WTC11 (cell line): ENCODE results near the gene COLGALT1.

Source experiments
- CTCF ChIP-seq: fragments of 200-600 bp; IDR thresholded peaks from 2 replicates; pipeline ENCODE4 v1.8.0; 2022; ENCODE audit warnings: antibody characterized with exemption
- FOXP4 ChIP-seq: sonication (generic); formaldehyde crosslinking; IDR thresholded peaks from 2 replicates; pipeline ENCODE4 v1.8.0; 2022; ENCODE audit warnings: mild to moderate bottlenecking, missing genetic modification reagents
- NFE2L1 ChIP-seq: sonication (generic); formaldehyde crosslinking; IDR thresholded peaks from 2 replicates; pipeline ENCODE4 v1.8.1; 2023; ENCODE audit warnings: missing genetic modification reagents

GRCh38 chr19:17532557-17532956 is 22.9 kb upstream of the COLGALT1 start:
- TF ChIP-seq CTCF (no peak), FOXP4 (CRISPR knock-in tag) (no peak), NFE2L1 (no peak)
